WTC11 (cell line): ENCODE results near the gene LBHD2. TPM values are rescaled to one million over a fixed set of nuclear protein-coding genes. Genes with fewer than 3 reads are reported as not detected.

ENCODE experiments used
- ATAC-seq: fragments of 200-7000 bp; cut with Tn5 transposase; 2 replicates; pipeline ENCODE4 v1.10.0; 2021; ENCODE audit warnings: mild to moderate bottlenecking, moderate library complexity
- CTCF ChIA-PET: fragments of 300-600 bp; sonication (Branson Sonifier 250); formaldehyde crosslinking; loops from one replicate; lab custom pipeline; 2021; ENCODE audit warnings: antibody characterized with exemption; lab: Charles Lee
- POLR2A ChIA-PET: fragments of 350-600 bp; sonication (Branson Sonifier 250); formaldehyde crosslinking; loops from one replicate; lab custom pipeline; 2021; ENCODE audit warnings: antibody characterized with exemption; lab: Charles Lee
- DNase-seq: peaks from one replicate; pipeline ENCODE4 v3.0.0; 2021; ENCODE audit warnings: low spot score
- H3K27ac Mint-ChIP-seq: 2 replicates; pipeline ENCODE4 v1.8.0; 2021; ENCODE audit warnings: mixed read lengths
- H3K27me3 Mint-ChIP-seq: 2 replicates; pipeline ENCODE4 v1.8.0; 2021; ENCODE audit warnings: low read depth, mild to moderate bottlenecking, moderate library complexity, mixed read lengths
- H3K36me3 Mint-ChIP-seq: 2 replicates; pipeline ENCODE4 v1.8.0; 2021; ENCODE audit warnings: mixed read lengths
- H3K4me1 Mint-ChIP-seq: 2 replicates; pipeline ENCODE4 v1.8.0; 2022; ENCODE audit warnings: mixed read lengths
- H3K4me3 Mint-ChIP-seq: 2 replicates; pipeline ENCODE4 v1.8.0; 2021; ENCODE audit warnings: mild to moderate bottlenecking, moderate library complexity, mixed read lengths
- H3K9me3 Mint-ChIP-seq: 2 replicates; pipeline ENCODE4 v1.8.0; 2021; ENCODE audit warnings: mixed read lengths
- AFF4 ChIP-seq: sonication (generic); formaldehyde crosslinking; IDR thresholded peaks from 2 replicates; pipeline ENCODE4 v1.8.1; 2023; ENCODE audit warnings: mild to moderate bottlenecking, missing genetic modification reagents, borderline replicate concordance
- GTF2I ChIP-seq: fragments of 250-450 bp; sonication (Bioruptor Pico); conservative IDR thresholded peaks from 2 replicates; pipeline ENCODE4 v1.4.0; 2021; ENCODE audit warnings: mild to moderate bottlenecking
- MLX ChIP-seq: sonication (generic); formaldehyde crosslinking; IDR thresholded peaks from 2 replicates; pipeline ENCODE4 v1.8.1; 2023; ENCODE audit warnings: mild to moderate bottlenecking, missing genetic modification reagents, moderate library complexity
- OVOL2 ChIP-seq: fragments of 250-450 bp; sonication (Bioruptor Pico); IDR thresholded peaks from 2 replicates; pipeline ENCODE4 v1.9.0; 2021; ENCODE audit warnings: mild to moderate bottlenecking, borderline replicate concordance
- ZBTB43 ChIP-seq: sonication (generic); formaldehyde crosslinking; IDR thresholded peaks from 2 replicates; pipeline ENCODE4 v1.8.1; 2023; ENCODE audit warnings: mild to moderate bottlenecking, missing genetic modification reagents
- ZNF281 ChIP-seq: sonication (generic); formaldehyde crosslinking; IDR thresholded peaks from 2 replicates; pipeline ENCODE4 v1.8.0; 2023; ENCODE audit warnings: mild to moderate bottlenecking, missing genetic modification reagents
- total RNA-seq: library from RNA; stranded (reverse); gene quantifications from 3 replicates; pipeline ENCODE4 v1.2.3, GENCODE V29; 2021

LBHD2 gene
- total RNA-seq, 1 experiment from 2014 or later, result not detected

DNA sequence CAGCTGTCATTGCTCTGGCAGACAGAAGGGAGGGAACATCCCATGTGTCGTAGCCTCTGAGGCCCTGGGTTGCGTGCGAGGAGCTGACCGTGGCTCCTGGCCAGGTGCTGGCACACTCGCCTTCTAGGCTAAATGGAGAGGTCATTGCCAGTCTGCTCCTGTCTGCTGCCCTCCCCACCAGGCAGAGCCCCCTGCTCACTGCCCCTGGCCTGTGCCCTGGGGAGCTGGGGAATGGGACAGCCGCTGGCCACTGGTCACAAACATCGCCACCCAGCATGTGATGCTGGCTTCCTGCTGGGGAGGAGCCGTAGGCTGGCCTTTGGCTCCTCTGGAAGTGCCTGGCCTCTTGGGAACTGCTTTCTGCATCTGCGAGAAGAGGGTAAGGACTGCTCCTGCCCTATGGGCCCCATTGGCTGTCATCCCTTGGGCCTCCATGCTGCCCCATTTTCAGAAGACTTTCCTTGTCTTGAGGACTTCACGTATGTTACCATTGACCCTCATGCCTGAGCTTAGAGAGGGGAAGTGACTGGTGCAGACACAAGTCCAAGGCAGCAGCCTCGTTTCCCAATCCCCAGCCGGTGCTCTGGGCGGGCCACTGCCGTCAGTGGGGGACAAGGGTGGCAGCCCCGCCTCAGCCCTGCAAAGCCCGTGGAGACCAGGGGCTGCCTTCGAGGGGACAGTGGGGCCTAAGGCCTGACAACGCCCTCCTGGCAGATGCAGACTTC lies 37.3 kb downstream of the LBHD2 start:
- no peaks in the 10 kb centered on the region for H3K36me3 Mint-ChIP-seq
- H3K27me3 Mint-ChIP-seq, result peaks cover 24% of the 10 kb centered on the region

More for the DNA sequence above, 37.3 kb downstream of the LBHD2 start:
- Mint-ChIP-seq H3K4me3 (0 out of 2 replicates have a peak overlapping the region, but pooled peaks have one; percentile 10), H3K27ac (no peak overlapping the region), H3K4me1 (peaks cover 15% of the 10 kb centered on the region), H3K9me3 (no peaks in the 10 kb centered on the region)
- ATAC-seq (no peak), DNase-seq (no peak)
- POLR2A ChIA-PET, result no interaction called here
- CTCF ChIA-PET, result interaction anchor here (1.0 to 1.6 kb wide), 4 partner anchors 16 to 68 kb away, joined by 3 to 12 read pairs (median 4); no protein-coding TSS in a partner anchor
- TF ChIP-seq MLX (CRISPR knock-in tag) (no peak), ZBTB43 (CRISPR knock-in tag) (0 out of 2 replicates have a peak, but pooled peaks have one; percentile 3), OVOL2 (CRISPR knock-in tag) (no peak), GTF2I (CRISPR knock-in tag) (no peak), ZNF281 (CRISPR knock-in tag) (no peak), AFF4 (no peak)
